RWPE2 (cell line): Measurements from ENCODE around the gene PNPLA6.

ENCODE experiments used
- ATAC-seq: fragments of 200-7000 bp; cut with Tn5 transposase; 3 replicates; pipeline ENCODE4 v1.9.1; 2021; ENCODE audit warnings: low read depth
- DNase-seq: peaks from one replicate; pipeline ENCODE4 v3.0.0-alpha.2; 2020; ENCODE audit warnings: low spot score
- H3K27ac ChIP-seq: fragments of 450-650 bp; 2 replicates; pipeline ENCODE4 v1.5.1; 2017; ENCODE audit warnings: mild to moderate bottlenecking; ENCODE audit not compliant: poor library complexity, severe bottlenecking
- H3K27me3 ChIP-seq: fragments of 250-450 bp; sonication (Bioruptor Pico); 2 replicates; pipeline ENCODE4 v1.5.1; 2021; ENCODE audit warnings: mild to moderate bottlenecking, moderate library complexity; ENCODE audit not compliant: insufficient read depth, poor library complexity, severe bottlenecking
- H3K36me3 ChIP-seq: fragments of 250-450 bp; sonication (Bioruptor Pico); 2 replicates; pipeline ENCODE4 v1.5.1; 2020; ENCODE audit warnings: low read depth, mild to moderate bottlenecking, moderate library complexity
- H3K4me1 ChIP-seq: fragments of 250-450 bp; sonication (Bioruptor Pico); 2 replicates; pipeline ENCODE4 v1.5.1; 2021; ENCODE audit warnings: mild to moderate bottlenecking, moderate library complexity; ENCODE audit not compliant: insufficient read depth, poor library complexity, severe bottlenecking
- H3K4me3 ChIP-seq: fragments of 250-450 bp; sonication (Bioruptor Pico); 2 replicates; pipeline ENCODE4 v1.5.1; 2021; ENCODE audit warnings: mild to moderate bottlenecking, moderate library complexity; ENCODE audit not compliant: severe bottlenecking
- H3K9me3 ChIP-seq: fragments of 250-450 bp; sonication (Bioruptor Pico); 2 replicates; pipeline ENCODE4 v1.5.1; 2021; ENCODE audit warnings: mild to moderate bottlenecking, moderate library complexity; ENCODE audit not compliant: severe bottlenecking
- TF ChIP-seq, protein P1 (sequence below): fragments of 450-650 bp; IDR thresholded peaks from one replicate; pipeline ENCODE4 v1.5.1; 2017; ENCODE audit warnings: mild to moderate bottlenecking, moderate library complexity; ENCODE audit not compliant: poor library complexity, severe bottlenecking

Gene PNPLA6

GRCh38 chr19:7513809-7514642 lies 21.5 kb upstream of the PNPLA6 start:
- H3K9me3 ChIP-seq: no peaks in the 10 kb centered on the region
- H3K4me1 ChIP-seq: no peaks in the 10 kb centered on the region
- no peaks in the 10 kb centered on the region for H3K27me3 ChIP-seq
- H3K4me3 ChIP-seq: no peak overlapping the region
- no peak for ATAC-seq
- no peak for DNase-seq
- TF ChIP-seq, protein P1, sequence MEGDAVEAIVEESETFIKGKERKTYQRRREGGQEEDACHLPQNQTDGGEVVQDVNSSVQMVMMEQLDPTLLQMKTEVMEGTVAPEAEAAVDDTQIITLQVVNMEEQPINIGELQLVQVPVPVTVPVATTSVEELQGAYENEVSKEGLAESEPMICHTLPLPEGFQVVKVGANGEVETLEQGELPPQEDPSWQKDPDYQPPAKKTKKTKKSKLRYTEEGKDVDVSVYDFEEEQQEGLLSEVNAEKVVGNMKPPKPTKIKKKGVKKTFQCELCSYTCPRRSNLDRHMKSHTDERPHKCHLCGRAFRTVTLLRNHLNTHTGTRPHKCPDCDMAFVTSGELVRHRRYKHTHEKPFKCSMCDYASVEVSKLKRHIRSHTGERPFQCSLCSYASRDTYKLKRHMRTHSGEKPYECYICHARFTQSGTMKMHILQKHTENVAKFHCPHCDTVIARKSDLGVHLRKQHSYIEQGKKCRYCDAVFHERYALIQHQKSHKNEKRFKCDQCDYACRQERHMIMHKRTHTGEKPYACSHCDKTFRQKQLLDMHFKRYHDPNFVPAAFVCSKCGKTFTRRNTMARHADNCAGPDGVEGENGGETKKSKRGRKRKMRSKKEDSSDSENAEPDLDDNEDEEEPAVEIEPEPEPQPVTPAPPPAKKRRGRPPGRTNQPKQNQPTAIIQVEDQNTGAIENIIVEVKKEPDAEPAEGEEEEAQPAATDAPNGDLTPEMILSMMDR: no peak
- no peaks in the 10 kb centered on the region for H3K36me3 ChIP-seq
- no peak overlapping the region for H3K27ac ChIP-seq

DNA sequence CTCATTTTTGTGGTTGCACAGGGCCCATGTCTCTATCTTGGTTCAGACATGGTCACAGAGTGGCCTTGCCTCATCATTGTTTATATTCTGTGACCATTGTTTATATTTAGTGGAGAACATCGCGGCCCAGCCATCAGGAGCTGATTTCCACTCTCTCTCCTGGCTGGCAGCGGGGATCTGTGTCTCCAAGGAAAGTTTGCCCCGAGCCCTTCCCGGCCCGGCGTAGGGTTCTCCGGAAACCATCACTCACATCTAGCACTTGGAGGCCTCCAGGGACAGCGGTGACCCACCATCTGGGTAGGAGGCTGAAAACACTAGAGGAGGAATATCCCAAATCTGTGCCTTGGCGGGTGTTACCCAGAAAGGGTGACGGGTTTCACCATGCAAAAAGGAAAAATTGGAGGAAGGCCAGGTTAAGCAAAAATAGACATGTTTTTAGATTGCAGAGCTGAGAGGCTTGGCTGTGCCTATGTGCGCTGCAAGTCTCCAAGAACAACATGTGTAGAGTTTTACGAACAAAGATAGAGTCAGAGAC lies 20.3 kb upstream of the PNPLA6 start:
- ATAC-seq: no peak
- TF ChIP-seq, protein P1: no peak
- no peaks in the 10 kb centered on the region for H3K9me3 ChIP-seq
- H3K27me3 ChIP-seq: no peaks in the 10 kb centered on the region
- no peak for DNase-seq
- H3K36me3 ChIP-seq: no peaks in the 10 kb centered on the region
- no peaks in the 10 kb centered on the region for H3K4me1 ChIP-seq
- peak overlapping the region; percentile 42 for H3K4me3 ChIP-seq
- peak overlapping the region; percentile 45 for H3K27ac ChIP-seq

GRCh38 chr19:7515645-7516151 lies 19.8 kb upstream of the PNPLA6 start, which contains the start of gene ZNF358:
ZNF358 (plus strand) TSS chr19:7516103; CDS start chr19:7519243, 3,140 bp downstream.
- H3K4me3 ChIP-seq: peak within 1 kb of the TSS; percentile 42
- H3K27me3 ChIP-seq: no peaks in the 10 kb centered on the region
- ATAC-seq (peak; percentile 85), DNase-seq (no peak)
- H3K4me1 ChIP-seq: no peaks in the 10 kb centered on the region
- H3K27ac ChIP-seq: peak within 1 kb of the TSS; percentile 45
- H3K36me3 ChIP-seq: no peaks in the 10 kb centered on the region
- no peaks in the 10 kb centered on the region for H3K9me3 ChIP-seq
- TF ChIP-seq, protein P1: no peak

DNA sequence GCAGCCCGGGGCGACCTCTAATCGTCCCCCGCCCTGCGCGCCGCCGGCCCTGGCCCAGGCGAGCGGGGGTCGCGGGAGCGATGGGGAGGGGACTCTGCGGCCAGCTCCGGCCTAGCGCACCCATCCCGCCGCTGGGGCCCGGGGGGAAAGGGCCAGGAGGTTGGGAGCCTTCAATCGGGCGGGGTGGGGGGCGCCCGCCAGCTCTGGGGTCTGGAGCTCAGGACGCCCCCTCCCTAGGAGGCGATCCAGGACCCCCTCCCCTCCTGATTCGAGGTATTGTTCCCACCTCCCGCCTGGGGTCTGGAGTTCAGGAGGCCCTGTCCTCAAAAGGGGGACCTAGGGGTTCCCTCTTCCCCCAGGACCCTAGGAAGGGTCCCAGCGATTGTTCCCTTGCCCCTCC lies 19.2 kb upstream of the PNPLA6 start:
- H3K4me1 ChIP-seq: no peaks in the 10 kb centered on the region
- H3K27ac ChIP-seq: peak overlapping the region; percentile 45
- no peaks in the 10 kb centered on the region for H3K9me3 ChIP-seq
- no peaks in the 10 kb centered on the region for H3K36me3 ChIP-seq
- TF ChIP-seq, protein P1: no peak
- no peak for ATAC-seq
- H3K4me3 ChIP-seq: peak overlapping the region; percentile 42
- DNase-seq: no peak
- H3K27me3 ChIP-seq: no peaks in the 10 kb centered on the region
